ENCODE measurements around the gene B4GALT2.

B4GALT2 gene

DNA sequence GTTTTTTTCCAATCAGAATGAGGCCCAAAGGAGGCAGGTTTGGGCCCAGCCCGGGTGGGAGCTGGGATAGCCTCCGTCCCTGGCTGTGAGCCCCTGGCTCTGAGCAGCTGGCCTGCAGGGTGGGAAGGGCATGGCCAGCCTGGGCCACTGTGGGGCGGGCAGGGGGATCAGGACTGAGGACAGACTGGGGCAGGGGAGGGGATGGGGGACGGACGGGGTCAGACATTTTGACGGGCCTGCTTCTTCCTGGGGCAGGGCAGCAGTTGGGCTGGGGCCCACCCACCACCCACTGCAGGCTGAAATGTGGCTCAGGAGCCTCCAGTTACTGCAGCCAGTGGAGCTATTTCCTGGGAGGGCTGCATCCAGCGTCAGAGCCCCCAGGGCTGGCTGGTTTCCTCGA, 54.7 kb downstream of the B4GALT2 start:
- no peak for DNase-seq
- H3K36me3 Mint-ChIP-seq, result no peaks in the 10 kb centered on the region
- no peaks in the 10 kb centered on the region for H3K9me3 Mint-ChIP-seq
- H3K4me1 Mint-ChIP-seq, result peaks cover 19 to 31% of the 10 kb centered on the region in 2 donors
- ATAC-seq (replicated peaks), result no peak
- no peaks in the 10 kb centered on the region for H3K27me3 Mint-ChIP-seq
- H3K4me3 Mint-ChIP-seq, result no peak overlapping the region
- H3K27ac Mint-ChIP-seq, result peak overlapping the region; percentile 14

DNA sequence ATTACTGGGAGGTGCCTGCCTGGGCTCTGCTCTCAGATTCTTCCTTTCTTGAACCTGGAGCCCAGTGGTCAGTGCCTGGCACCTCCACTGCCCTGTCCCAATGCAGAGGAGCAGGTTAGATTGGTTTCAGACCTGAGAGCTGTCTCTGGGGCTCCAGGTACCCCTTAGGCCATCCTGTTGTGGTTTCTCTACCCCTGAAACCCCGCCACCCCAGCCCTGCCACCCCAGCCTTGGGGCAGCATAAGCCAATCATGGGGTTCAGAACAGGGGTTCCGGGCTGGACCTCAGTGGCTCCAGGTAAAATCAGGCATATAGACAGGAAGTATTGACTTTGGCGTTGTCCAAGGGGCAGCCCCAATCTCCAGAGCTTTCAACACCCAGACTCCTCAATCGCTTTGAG, 55.4 kb downstream of the B4GALT2 start:
- no peaks in the 10 kb centered on the region for H3K36me3 Mint-ChIP-seq
- no peak overlapping the region for H3K4me3 Mint-ChIP-seq
- H3K27ac Mint-ChIP-seq, result no peak overlapping the region
- DNase-seq, result no peak
- H3K4me1 Mint-ChIP-seq, result peaks cover 12 to 25% of the 10 kb centered on the region in 2 donors
- no peaks in the 10 kb centered on the region for H3K27me3 Mint-ChIP-seq
- no peaks in the 10 kb centered on the region for H3K9me3 Mint-ChIP-seq
- ATAC-seq (replicated peaks), result no peak

- Mint-ChIP-seq H3K4me1 (peaks cover 8 to 19% of the 10 kb centered on the region in 2 donors), H3K9me3 (no peaks in the 10 kb centered on the region), H3K27ac (no peak overlapping the region)
Measured at GRCh38 chr1:44034976-44035716, 56.1 kb downstream of the B4GALT2 start.

GRCh38 chr1:44035726-44036408, 56.9 kb downstream of the B4GALT2 start:
- Mint-ChIP-seq H3K4me3 (no peak overlapping the region), H3K9me3 (no peaks in the 10 kb centered on the region), H3K36me3 (no peaks in the 10 kb centered on the region), H3K4me1 (peaks cover 8 to 17% of the 10 kb centered on the region in 2 donors), H3K27me3 (no peaks in the 10 kb centered on the region), H3K27ac (no peak overlapping the region)
- no peak for DNase-seq
- ATAC-seq (replicated peaks), result no peak

More at GRCh38 chr1:44034976-44035716, 56.1 kb downstream of the B4GALT2 start:
- no peak for ATAC-seq (replicated peaks)
- Mint-ChIP-seq H3K36me3 (no peaks in the 10 kb centered on the region), H3K4me3 (no peak overlapping the region), H3K27me3 (no peaks in the 10 kb centered on the region)
- no peak for DNase-seq

DNA sequence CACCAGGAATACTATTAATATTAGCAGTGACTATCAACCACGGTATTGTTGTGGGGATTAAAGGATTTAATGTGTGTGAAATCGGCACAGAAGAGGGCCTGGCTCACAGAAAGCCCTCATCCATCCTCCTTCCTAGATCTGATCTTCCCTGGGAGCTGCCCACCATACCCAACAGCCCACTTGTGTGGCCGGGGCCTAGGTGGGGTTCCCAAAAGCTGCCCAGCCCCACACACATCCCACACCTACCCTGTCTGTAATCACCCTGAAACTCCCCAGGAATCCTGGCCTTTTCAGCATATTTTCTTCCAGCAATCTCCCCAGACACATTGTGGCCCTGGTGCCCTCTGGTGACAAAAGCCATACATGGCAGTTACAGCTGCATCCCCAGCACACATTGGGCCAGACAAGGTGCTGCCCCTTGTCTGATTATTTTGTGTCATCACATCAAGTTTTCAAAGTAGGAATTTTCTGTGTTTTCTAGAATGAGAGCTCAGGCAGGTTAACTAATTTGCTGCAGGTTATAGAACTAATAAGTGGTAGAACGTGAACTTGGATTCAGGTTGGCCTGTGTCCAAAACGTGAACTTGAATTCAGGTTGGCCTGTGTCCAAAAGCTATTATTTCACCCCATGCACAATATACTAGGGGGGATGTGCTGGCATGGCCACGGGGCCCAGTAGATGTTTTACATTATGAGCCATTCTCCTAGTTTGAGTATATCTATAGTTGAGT, 57.6 kb downstream of the B4GALT2 start:
- Mint-ChIP-seq H3K27ac (no peak overlapping the region), H3K4me3 (no peak overlapping the region), H3K27me3 (no peaks in the 10 kb centered on the region)

DNA sequence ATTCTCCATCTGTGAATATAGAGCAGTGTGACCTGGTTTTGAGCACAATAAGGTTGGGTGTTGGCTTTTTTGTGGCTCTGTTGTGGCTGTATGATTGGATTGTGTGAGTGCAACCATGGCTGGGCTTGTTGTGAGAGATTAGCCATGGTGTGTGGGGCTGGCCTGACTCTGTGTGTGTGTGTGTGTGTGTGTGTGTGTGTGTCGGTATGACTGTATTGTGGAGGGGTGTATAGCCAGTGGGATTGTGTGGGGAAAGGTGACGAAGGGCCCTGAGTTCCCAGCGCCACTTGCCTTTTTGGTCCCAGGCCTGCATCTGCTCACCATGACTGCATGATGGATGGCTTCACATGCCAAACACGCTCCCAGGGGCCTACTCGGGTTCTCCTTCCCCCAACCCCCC, 58.1 kb downstream of the B4GALT2 start:
- Mint-ChIP-seq H3K36me3 (no peaks in the 10 kb centered on the region), H3K27me3 (no peaks in the 10 kb centered on the region), H3K4me3 (no peak overlapping the region), H3K27ac (no peak overlapping the region), H3K9me3 (no peaks in the 10 kb centered on the region), H3K4me1 (peaks cover 4 to 6% of the 10 kb centered on the region in 2 donors)
- no peak for ATAC-seq (replicated peaks)
- no peak for DNase-seq

More for the DNA sequence above, 57.6 kb downstream of the B4GALT2 start:
- DNase-seq (peak; percentile 51), ATAC-seq (replicated peaks) (peak; percentile 86 to 90)
- Mint-ChIP-seq H3K9me3 (no peaks in the 10 kb centered on the region), H3K4me1 (peaks cover 4 to 10% of the 10 kb centered on the region in 2 donors), H3K36me3 (no peaks in the 10 kb centered on the region)

DNA sequence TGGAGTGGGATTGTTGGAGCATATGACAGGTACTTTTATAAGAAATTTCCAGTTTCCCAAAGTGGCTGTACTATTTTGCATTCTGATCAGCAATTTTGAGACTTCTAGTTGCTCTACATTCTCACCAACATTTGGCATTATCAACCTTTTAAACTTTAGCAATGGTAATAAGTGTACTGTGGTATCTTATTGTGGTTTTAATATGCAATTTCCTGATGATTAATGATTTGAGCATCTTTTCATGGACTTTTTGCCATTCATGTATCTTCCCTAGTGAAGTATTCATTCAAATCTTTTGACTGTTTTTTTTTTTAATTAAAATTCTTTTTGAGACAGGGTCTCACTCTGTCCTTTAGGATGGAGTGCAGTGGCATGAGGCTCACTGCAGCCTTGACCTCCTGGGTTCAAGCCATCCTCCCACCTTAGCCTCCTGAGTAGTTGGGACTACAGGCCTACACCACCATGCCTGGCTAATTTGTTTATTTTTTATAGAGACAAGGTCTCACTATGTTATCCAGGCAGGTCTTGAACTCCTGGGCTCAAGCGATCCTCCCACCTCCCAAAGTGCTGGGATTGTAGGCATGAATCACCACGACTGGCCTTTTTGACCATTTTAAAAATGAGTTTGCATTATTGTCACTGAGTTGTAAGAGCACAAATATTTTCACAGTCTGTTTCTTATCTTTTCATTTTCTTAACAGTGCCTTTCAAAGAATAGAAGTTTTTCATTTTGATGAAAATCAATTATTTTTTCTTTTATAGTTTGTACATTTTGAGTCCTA, 60.1 kb downstream of the B4GALT2 start:
- H3K27me3 Mint-ChIP-seq, result peaks cover 0 to 2% of the 10 kb centered on the region in 2 donors
- H3K27ac Mint-ChIP-seq, result no peak overlapping the region
- DNase-seq, result no peak
- H3K4me1 Mint-ChIP-seq, result peaks cover 6% of the 10 kb centered on the region in 2 donors
- no peaks in the 10 kb centered on the region for H3K9me3 Mint-ChIP-seq
- no peaks in the 10 kb centered on the region for H3K36me3 Mint-ChIP-seq
- no peak for ATAC-seq (replicated peaks)
- H3K4me3 Mint-ChIP-seq, result no peak overlapping the region

GRCh38 chr1:44040418-44040817, 61.4 kb downstream of the B4GALT2 start:
- no peak overlapping the region for H3K4me3 Mint-ChIP-seq

More at GRCh38 chr1:44040418-44040817, 61.4 kb downstream of the B4GALT2 start:
- no peaks in the 10 kb centered on the region for H3K36me3 Mint-ChIP-seq
- ATAC-seq (replicated peaks) (no peak), DNase-seq (no peak)
- no peak overlapping the region for H3K27ac Mint-ChIP-seq
- H3K4me1 Mint-ChIP-seq, result peaks cover 6% of the 10 kb centered on the region in 2 donors
- peaks cover 0 to 4% of the 10 kb centered on the region in 2 donors for H3K27me3 Mint-ChIP-seq
- no peaks in the 10 kb centered on the region for H3K9me3 Mint-ChIP-seq

Data from stimulated activated naive B cell treated with anti-CD40 and anti-IgM and Interleukin-4, amounts not matched to agents 10 μg/mL and 1 μg/mL and 100 μg/mL, for 72 hours (primary cell).